ENCODE data around the gene FAM110D.

Gene FAM110D

GRCh38 chr1:26132128-26132833, 26.6 kb upstream of the FAM110D start:
- no peak for TF ChIP-seq SIN3A (IDR thresholded peaks at IDR 0.05; ENCODE audit: borderline replicate concordance, insufficient read depth, low read length)
- TF ChIP-seq TAF1 (IDR thresholded peaks at IDR 0.05; ENCODE audit: borderline replicate concordance, insufficient read depth, low read length), result no peak
- no peak for TF ChIP-seq FOXP2 (optimal IDR thresholded peaks at IDR 0.05; ENCODE audit: borderline replicate concordance, extremely low read depth, extremely low read length, insufficient read depth)
- no peak for TF ChIP-seq REST (IDR thresholded peaks at IDR 0.05; ENCODE audit: insufficient read depth in 1 of 2, low read depth in 2 of 2, low read length in 2 of 2)
- no peak for TF ChIP-seq POLR2AphosphoS5 (IDR thresholded peaks at IDR 0.05; ENCODE audit: low read depth, low read length)

GRCh38 chr1:26132834-26133167, 26.1 kb upstream of the FAM110D start:
- no peak for TF ChIP-seq REST (IDR thresholded peaks at IDR 0.05; ENCODE audit: insufficient read depth in 1 of 2, low read depth in 2 of 2, low read length in 2 of 2)
- TF ChIP-seq POLR2AphosphoS5 (IDR thresholded peaks at IDR 0.05; ENCODE audit: low read depth, low read length), result no peak
- TF ChIP-seq TAF1 (IDR thresholded peaks at IDR 0.05; ENCODE audit: borderline replicate concordance, insufficient read depth, low read length), result no peak
- no peak for TF ChIP-seq FOXP2 (optimal IDR thresholded peaks at IDR 0.05; ENCODE audit: borderline replicate concordance, extremely low read depth, extremely low read length, insufficient read depth)
- no peak for TF ChIP-seq SIN3A (IDR thresholded peaks at IDR 0.05; ENCODE audit: borderline replicate concordance, insufficient read depth, low read length)

GRCh38 chr1:26134466-26134865, 24.4 kb upstream of the FAM110D start:
- TF ChIP-seq SIN3A (IDR thresholded peaks at IDR 0.05; ENCODE audit: borderline replicate concordance, insufficient read depth, low read length) (no peak), POLR2AphosphoS5 (IDR thresholded peaks at IDR 0.05; ENCODE audit: low read depth, low read length) (no peak), REST (IDR thresholded peaks at IDR 0.05; ENCODE audit: insufficient read depth in 1 of 2, low read depth in 2 of 2, low read length in 2 of 2) (no peak), FOXP2 (optimal IDR thresholded peaks at IDR 0.05; ENCODE audit: borderline replicate concordance, extremely low read depth, extremely low read length, insufficient read depth) (no peak), TAF1 (IDR thresholded peaks at IDR 0.05; ENCODE audit: borderline replicate concordance, insufficient read depth, low read length) (no peak)

GRCh38 chr1:26138974-26139558, 19.8 kb upstream of the FAM110D start:
- no peak for TF ChIP-seq TAF1 (IDR thresholded peaks at IDR 0.05; ENCODE audit: borderline replicate concordance, insufficient read depth, low read length)
- no peak for TF ChIP-seq REST (IDR thresholded peaks at IDR 0.05; ENCODE audit: insufficient read depth in 1 of 2, low read depth in 2 of 2, low read length in 2 of 2)
- TF ChIP-seq SIN3A (IDR thresholded peaks at IDR 0.05; ENCODE audit: borderline replicate concordance, insufficient read depth, low read length), result no peak
- TF ChIP-seq FOXP2 (optimal IDR thresholded peaks at IDR 0.05; ENCODE audit: borderline replicate concordance, extremely low read depth, extremely low read length, insufficient read depth), result no peak
- no peak for TF ChIP-seq POLR2AphosphoS5 (IDR thresholded peaks at IDR 0.05; ENCODE audit: low read depth, low read length)
